GM21717 (cell line): ENCODE data around the gene HGFAC.
"Not testable (repeated sequence)": the region's sequence is repeated elsewhere in the genome, so short reads cannot be mapped to it uniquely, and the experiment has no call there.

Experiments used
- ATAC-seq: cut with Tn5 transposase; IDR thresholded peaks from one replicate; pipeline ENCODE4 v1.9.1; 2021; ENCODE audit warnings: mild to moderate bottlenecking, moderate library complexity; ENCODE audit not compliant: unreplicated experiment

The HGFAC gene

DNA sequence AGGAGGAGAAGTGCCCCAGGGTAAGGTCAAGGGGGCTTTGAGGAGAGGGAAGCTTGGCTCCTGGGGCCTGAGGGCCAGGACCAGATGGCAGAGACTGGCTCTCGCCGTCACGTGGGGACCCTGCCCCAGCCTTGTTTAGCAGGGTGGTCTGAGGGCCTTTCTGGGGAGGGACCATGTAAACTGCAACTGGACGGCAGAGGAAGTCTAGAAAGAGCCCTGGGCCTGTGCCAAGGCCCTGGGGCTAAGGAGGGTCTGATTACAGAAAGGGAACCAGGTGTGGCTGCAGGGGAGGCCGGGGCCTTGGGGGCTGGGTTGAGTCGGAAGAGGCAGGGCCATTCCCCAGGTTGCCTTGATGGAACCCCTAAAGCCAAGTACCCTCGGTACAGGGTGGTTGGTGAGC lies 1.8 kb upstream of the HGFAC start:
- ATAC-seq: no peak

DNA sequence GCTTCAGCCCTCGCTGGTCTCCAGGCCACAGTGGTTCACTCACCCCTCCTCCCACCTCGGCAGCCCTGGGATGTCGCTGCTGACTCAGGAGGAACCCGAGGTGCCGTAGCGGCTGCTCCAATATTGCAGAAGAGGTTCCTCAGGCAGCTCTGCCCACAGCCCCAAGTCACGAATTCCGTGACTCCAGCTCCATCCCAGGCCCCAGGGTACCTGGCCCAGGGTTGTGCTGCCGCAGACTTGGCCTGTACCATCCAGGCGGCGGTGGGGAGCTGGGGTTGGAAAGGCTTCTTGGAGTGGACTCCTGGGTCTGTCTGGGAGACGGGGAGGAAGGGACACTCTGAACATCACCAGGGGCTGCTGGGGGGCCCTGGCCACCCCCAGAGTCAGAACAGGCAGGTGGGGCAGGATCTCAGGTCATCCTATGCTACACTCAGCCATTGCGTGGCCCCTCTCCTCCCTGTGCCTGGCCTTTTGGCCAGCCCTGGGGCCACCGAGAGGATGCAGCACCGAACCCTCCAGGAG lies 728 bp upstream of the HGFAC start:
- ATAC-seq: no peak

DNA sequence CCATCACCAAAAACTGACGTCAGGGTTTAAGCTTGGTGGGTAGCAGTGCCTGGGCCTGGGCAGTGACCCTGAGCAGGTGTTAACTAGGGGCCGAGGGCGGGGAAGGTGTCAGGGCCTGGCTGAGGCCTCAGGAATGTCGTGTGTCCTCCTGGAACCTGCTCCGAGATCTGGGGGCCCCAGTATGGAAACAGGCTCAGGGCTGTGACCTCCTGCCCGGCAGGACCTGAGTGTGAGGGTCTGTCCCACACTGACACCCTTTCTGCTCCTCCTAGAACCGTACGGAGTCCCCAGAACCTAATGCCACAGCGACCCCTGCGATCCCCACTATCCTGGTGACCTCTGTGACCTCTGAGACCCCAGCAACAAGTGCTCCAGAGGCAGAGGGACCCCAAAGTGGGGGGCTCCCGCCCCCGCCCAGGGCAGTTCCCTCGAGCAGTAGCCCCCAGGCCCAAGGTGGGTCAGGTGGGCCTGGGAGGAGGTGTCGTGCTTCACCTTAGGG lies 741 bp downstream of the HGFAC start:
- ATAC-seq: no peak

DNA sequence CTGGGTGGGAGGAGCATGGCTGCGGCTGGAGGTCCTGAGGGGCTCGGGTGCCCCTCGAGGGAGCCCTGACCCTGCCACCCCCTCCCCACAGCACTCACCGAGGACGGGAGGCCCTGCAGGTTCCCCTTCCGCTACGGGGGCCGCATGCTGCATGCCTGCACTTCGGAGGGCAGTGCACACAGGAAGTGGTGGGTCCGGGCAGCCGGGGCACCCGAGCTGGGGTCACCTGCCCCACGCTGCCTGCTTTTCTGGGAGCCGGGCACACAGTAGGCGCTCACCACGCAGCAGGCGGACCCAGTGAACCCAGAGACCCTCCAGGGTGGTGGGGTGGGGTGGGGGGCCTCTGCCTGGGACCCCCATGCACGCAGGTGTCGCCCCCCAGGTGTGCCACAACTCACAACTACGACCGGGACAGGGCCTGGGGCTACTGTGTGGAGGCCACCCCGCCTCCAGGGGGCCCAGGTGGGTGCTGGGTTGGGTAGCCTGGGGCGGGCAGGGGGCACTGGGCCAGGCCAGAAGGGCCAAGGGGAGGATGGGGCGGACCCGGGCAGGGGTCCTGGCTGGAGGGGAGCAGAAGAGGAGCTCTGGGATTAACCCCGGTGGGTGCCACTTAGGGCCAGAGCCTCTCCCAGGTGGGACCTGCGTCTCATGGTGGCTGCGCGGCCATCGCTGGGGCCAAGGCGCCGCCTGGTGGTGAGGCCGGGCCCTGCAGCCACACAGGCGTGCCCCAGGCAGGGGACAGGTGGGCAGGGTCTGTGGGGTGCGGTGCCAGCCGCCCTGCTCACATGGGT lies 1.4 kb downstream of the HGFAC start:
- ATAC-seq: no peak

DNA sequence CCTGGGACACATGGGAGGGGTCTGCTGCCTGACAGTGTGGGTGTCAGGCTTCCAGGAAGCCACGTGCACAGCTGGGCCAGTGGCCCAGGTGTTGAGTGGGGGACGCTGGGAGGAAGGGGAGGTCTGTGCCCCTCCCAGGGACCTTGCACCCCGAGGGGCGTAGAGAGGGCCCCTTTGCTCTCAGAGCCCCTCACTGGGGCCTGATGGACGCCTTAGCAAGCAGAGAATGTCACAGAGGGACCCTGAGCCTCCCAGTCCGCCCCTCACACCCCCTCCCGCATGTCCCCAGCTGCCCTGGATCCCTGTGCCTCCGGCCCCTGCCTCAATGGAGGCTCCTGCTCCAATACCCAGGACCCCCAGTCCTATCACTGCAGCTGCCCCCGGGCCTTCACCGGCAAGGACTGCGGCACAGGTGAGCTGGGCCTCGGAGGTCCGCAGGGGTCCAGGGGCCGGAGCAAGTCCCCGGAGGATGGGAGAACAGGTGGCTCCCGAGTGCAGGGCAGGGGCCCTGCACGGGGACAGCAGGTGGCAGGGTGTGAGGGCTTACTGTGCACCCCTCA lies 2.1 kb downstream of the HGFAC start:
- no peak for ATAC-seq

DNA sequence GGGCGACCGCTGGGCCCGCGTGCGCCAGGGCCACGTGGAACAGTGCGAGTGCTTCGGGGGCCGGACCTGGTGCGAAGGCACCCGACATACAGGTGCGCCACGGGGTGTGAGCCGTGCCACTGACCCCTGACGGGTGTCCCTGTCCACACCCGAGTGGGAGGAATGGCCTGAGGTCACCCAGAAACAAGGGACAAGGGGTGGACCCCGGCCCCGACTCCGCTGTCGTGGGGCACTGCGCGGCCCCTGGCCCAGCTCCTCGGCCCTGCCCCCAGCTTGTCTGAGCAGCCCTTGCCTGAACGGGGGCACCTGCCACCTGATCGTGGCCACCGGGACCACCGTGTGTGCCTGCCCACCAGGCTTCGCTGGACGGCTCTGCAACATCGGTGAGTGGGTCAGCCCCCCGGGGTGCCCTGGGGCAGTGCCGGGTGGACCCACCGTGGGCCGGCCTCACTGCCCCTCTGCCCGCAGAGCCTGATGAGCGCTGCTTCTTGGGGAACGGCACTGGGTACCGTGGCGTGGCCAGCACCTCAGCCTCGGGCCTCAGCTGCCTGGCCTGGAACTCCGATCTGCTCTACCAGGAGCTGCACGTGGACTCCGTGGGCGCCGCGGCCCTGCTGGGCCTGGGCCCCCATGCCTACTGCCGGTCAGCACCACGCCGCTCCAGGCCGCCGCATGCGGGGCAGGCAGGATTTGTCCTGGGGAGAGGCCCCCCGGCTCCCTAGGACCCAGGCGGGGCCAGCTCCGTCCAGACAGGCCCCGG lies 2.8 kb downstream of the HGFAC start:
- no peak for ATAC-seq

DNA sequence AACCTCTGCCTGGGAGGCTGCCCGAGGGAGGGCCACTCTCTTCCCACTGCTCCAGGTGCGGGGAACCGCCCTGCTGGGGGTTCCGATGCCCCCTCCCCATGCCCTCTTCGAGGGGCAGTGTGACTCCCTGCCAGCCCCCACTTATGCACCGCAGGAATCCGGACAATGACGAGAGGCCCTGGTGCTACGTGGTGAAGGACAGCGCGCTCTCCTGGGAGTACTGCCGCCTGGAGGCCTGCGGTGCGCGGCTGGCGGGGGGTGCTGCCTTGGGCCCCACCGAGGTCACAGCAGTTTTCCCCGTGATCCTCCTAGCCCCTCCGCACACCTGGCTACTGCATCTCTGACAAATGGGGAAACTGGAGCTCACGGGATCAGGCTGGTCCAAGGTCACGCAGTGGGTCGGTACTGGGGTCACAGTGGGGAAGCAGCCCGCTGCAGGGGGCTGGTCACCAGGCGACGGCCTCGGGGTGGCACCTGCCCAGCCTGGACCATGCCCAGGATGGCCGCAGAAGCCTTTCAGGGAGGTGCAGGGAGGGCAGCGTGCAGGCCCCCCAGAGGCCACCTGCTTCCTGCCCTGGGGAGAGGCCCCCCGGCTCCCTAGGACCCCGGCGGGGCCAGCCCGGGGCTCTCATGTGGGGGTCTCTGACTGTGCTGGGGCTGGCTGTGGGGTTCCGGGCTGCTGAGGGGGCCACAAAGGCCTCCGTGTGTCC lies 3.5 kb downstream of the HGFAC start:
- ATAC-seq: no peak

DNA sequence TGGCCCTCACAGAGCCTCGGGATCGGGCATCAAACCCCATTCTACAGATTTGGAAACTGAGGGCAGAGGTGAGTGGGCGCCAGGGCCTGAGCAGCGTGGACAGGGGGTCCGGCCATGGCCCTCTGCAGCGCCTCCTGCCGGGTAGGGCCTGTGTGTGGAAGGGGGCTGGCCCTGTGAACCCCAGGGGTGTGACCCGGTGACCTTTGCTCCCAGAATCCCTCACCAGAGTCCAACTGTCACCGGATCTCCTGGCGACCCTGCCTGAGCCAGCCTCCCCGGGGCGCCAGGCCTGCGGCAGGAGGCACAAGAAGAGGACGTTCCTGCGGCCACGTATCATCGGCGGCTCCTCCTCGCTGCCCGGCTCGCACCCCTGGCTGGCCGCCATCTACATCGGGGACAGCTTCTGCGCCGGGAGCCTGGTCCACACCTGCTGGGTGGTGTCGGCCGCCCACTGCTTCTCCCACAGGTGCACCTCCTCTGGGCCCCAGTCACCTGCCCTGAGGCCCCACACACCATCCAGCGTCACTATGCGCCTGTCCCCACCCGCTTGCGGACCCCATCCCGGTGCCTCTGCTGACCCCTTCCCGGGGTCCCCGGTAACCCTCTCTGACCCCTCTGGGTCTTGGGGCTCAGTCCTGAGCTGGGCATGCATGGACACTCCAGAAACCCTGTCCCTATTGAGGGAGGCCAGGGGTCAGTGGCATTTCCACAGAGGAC lies 4.2 kb downstream of the HGFAC start:
- ATAC-seq: no peak

DNA sequence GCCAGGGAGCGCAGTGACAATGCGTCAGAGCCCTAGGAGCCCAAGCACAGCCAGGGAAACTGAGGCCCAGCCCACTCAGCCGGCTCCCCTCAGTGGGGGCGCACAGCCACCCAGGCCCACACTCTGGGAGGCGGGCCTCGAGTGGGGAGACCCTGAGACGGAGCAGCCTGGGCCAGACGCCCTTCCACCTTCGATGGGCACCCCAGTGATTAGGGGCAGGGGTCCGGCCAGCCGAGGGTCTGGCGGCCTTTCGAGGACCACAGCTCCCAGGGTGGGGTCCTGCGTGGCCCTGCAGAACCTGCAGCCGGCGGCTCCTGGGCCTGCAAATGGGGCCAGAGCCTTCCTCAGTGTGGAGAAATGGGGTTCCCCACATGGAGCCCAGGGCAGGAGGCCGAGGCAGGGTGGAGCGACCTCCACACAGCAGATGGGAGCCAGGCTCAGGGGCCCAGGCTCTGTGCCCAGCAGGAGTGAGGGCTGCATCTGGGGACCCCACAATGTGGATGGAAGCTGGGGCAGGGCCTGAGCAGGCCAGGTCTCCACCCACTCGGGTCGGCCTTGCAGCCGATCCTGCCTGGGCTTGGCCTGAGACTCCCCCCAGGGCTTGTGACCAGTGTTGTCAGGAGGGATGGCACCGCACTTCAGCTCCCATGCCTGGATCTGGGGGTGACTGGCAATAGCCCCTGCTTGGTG lies 5.0 kb downstream of the HGFAC start:
- ATAC-seq: no peak

DNA sequence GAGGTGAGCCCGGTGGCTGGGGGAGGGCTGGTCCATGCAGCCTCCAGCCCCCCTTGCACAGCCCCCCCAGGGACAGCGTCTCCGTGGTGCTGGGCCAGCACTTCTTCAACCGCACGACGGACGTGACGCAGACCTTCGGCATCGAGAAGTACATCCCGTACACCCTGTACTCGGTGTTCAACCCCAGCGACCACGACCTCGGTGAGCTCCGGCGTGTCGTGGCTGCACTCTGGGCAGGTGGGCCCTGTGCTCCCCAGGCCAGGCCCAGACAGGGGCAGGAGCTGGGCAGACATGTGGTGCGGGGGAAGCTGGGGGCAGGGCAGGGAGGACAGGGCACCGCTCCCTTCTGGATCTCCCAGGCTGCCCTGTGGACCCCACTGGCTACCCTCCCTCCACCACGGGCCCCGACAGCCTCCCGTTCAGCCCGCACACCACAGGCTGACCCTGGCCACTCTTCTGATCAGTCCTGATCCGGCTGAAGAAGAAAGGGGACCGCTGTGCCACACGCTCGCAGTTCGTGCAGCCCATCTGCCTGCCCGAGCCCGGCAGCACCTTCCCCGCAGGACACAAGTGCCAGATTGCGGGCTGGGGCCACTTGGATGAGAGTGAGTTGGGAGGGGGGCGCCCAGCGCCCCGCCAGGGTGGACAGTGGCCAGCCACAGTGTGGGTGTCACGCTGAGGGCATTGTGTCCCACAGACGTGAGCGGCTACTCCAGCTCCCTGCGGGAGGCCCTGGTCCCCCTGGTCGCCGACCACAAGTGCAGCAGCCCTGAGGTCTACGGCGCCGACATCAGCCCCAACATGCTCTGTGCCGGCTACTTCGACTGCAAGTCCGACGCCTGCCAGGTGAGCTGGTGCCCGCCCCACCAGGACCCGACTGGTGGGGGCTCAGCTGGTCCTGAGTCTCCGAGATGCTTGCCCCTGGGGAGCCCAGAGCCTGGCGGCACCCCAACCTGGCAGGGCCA lies 5.9 kb downstream of the HGFAC start:
- ATAC-seq: no peak

DNA sequence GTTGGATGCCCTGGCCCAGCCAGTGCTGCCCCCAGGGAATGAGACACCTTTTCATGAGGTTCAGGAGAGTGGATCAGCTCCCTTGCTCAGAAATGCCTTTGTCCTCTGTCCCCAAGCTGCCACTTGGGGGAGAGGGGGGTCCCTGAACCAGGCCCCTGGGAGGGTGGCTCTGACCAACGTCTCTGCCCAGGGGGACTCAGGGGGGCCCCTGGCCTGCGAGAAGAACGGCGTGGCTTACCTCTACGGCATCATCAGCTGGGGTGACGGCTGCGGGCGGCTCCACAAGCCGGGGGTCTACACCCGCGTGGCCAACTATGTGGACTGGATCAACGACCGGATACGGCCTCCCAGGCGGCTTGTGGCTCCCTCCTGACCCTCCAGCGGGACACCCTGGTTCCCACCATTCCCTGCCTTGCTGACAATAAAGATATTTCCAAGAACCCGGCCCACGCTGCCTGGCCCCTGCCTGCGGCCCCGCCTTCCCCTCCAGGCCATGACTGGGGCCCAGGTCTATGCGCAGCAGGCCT lies 7.3 kb downstream of the HGFAC start:
- ATAC-seq: no peak

DNA sequence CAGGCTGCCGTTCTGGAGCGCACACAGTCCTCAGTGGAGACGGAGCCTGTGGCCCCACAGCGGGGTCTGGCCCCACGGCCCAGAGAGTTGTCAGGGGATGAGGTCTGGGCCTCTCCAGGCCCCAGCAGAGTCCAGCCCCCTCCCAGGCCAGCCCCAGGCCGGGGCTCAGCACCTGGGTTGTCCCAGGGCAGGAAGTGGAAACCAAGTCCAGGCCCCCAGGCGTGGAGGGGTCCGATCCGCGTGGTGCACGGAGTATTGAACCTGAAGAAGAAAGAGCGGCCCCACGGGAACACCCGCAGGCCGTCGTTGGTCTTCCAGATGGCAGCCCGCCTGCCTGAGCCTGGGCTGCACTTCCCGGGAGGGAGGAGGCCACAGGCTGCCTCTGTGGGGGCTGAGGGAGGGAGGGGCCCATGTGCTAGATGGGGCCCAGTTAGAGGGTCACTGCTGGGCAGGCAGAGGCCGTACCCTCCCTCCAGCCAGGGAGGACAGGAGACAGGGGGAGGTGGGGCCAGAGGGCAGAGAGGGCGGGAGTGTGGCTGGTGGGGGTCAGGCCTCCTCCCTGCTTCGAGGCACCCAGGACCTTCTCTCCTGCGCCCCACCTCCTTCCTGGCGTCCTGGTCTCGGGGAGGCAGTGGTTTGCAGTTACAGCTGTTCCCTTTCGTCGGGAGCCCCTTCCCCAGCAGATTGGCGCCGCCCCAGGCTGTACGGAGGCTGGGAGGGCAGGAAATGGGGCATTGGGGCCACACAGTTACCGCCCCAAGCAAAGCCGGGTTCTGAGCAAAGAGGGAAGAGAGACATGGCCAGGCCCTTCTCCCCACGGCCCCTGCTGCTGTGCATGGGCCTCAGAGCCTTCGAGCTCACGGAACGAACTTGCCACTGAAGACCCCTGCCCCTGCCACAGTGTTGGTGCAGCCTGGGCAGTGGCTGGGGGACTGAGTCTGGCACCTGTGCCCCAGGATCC lies 8.1 kb downstream of the HGFAC start:
- ATAC-seq: no peak

DNA sequence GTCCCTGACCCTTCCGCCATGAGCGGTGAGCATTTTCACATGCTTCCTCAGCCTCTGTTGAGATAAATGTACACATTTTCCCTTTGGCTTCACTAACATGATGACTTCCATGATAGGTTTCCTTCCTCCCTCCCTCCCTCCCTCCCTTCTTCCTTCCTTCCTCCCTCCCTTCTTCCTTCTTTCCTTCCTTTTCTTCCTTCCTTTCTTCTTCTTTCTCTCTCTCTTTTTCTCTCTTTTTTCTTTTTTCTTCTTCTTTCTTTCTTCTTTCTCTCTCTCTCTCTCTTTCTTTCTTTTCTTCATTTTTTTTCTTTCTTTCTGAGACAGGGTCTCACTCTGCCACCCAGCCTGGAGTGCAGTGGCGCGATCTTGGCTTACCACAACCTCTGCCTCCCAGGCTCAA lies 8.9 kb downstream of the HGFAC start:
- no peak for ATAC-seq

DNA sequence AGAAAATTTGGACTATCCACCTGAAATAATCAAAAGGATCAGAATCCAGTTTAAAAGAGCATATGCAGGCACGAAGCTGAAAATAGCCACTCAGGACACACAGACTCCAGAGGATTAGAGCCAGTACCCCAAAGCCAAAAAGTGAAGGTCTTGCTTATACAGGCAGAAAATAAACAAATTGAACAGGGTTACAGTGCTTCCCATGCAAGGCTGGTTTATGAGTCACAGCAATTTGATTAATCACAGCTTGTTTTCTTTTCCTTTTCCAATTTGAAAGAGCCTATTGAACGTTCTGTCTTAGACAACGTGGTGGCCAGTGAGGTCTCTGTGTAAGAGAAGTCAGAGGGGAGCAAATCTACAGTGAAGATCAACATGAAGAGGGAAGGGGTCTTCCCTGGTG lies 10.2 kb downstream of the HGFAC start:
- ATAC-seq: no peak

DNA sequence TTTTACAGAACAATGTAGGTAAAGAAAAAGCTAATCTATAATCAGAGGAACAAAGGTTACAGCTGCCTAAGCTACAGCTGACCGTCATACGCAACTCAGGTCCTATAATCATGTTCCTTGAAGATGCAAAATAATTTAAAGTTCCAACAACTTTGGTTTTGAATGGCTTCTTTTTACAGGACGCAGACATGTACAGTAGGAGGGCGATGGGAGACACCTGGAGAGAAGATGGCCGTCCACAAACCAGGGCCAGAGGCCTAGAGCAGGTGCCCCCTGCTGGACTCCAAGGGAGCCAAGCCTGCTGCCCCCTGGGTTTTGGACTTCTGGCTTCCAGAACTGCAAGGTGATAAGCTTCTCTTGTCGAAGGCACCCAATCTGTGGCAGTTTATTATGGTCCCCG lies 10.6 kb downstream of the HGFAC start:
- no peak for ATAC-seq

DNA sequence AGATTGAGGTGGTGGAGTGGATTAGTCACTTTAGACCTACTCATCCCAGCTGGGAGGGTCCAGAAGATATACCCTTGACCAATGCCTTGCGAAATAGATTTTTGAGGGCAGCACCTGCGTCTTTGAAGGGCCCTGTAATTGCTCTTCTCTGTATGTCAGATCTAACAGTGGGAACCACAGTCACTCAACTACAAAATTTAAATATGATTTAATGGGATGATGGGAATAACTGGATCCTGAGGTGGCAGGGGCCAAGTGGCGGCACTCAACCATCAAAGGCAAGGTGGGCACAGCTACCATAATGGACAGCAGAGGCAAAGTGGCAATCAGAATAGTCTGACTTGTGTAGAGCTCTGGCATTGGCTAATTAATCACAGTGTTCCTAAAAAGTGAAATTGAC lies 13.8 kb downstream of the HGFAC start:
- not testable (repeated sequence) for ATAC-seq

DNA sequence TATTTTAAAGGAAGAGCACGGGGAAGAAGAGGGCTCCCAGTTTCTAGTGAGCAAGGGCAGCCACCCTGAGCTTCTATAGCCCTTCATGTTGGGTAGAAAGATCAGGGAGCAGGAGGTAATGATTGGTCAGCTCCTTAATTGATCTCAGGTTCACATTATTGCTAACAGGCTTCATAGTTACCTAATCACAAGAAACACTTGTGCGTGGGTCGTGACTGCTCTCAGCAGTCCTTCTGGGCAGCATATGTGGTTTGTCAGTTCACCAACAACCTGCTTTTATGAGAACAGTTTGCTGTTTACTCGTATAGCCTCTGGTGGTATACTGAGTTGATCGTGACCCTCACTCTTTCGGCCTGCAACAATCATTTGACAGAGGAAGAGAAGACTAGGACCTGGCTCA lies 16.6 kb downstream of the HGFAC start:
- no peak for ATAC-seq
